ENCODE results near the gene SMAD5. TPM values are rescaled to one million over a fixed set of nuclear protein-coding genes. Genes with fewer than 3 reads are reported as not detected.

SMAD5 gene
- total and polyA plus RNA-seq, 12 donors = 6.4 to 76.6 (median 46.2) TPM

- WGBS, 4 donors = 82 to 95% (median 85%) methylated on average over 6 to 7 of the region's 7 CpGs
- H3K27ac ChIP-seq = no peak overlapping the region
- TF ChIP-seq CTCF (IDR thresholded peaks at IDR 0.05) (no peak), POLR2A (IDR thresholded peaks at IDR 0.05) (no peak)
- intact Hi-C loops (cut with DNase I) = loop anchor here in 1 of 2 donors (10.0 kb wide), 1 partner anchor 323 kb away; no protein-coding TSS in a partner anchor
- DNase-seq = no peak
- H3K4me1 ChIP-seq (replicated peaks in 1 of 2) = no peaks in the 10 kb centered on the region
- no peak overlapping the region for H3K4me3 ChIP-seq
- peaks cover 0 to 4% (median 0%) of the 10 kb centered on the region in 3 donors for H3K9me3 ChIP-seq (replicated peaks in 1 of 3)
- peaks cover 3% of the 10 kb centered on the region for H3K27me3 ChIP-seq
- no peaks in the 10 kb centered on the region for H3K36me3 ChIP-seq (replicated peaks in 1 of 2)
These were observed 75.0 kb downstream of the SMAD5 start for GRCh38 chr5:136207631-136208030.

- peaks cover 13% of the 10 kb centered on the region for H3K27me3 ChIP-seq
- no peaks in the 10 kb centered on the region for H3K4me1 ChIP-seq (replicated peaks in 1 of 2)
- intact Hi-C loops (cut with DNase I) = loop anchor here in 1 of 2 donors (10.0 kb wide), 1 partner anchor 324 kb away; no protein-coding TSS in a partner anchor
- whole genome bisulfite sequencing, 4 donors = 65 to 74% (median 69%) methylated on average over 3 of the region's 3 CpGs
- no peak overlapping the region for H3K4me3 ChIP-seq
- no peak overlapping the region for H3K27ac ChIP-seq
- H3K9me3 ChIP-seq (replicated peaks in 1 of 3) = peaks cover 0 to 4% (median 0%) of the 10 kb centered on the region in 3 donors
- H3K36me3 ChIP-seq (replicated peaks in 1 of 2) = no peaks in the 10 kb centered on the region
- no peak for DNase-seq
- no peak for TF ChIP-seq POLR2A (IDR thresholded peaks at IDR 0.05)
- TF ChIP-seq CTCF (IDR thresholded peaks at IDR 0.05) = no peak
These were observed 76.3 kb downstream of the SMAD5 start for GRCh38 chr5:136208916-136209315.

- H3K27ac ChIP-seq = no peak overlapping the region
- no peak overlapping the region for H3K4me3 ChIP-seq
- TF ChIP-seq POLR2A (IDR thresholded peaks at IDR 0.05) (no peak), CTCF (IDR thresholded peaks at IDR 0.05) (no peak)
- WGBS, 4 donors = 77 to 96% (median 89%) methylated on average over 9 to 14 of the region's 14 CpGs
- H3K27me3 ChIP-seq = peaks cover 13% of the 10 kb centered on the region
- H3K9me3 ChIP-seq (replicated peaks in 1 of 3) = peaks cover 0 to 4% (median 0%) of the 10 kb centered on the region in 3 donors
- no peaks in the 10 kb centered on the region for H3K36me3 ChIP-seq (replicated peaks in 1 of 2)
- intact Hi-C loops (cut with DNase I) = loop anchor here in 1 of 2 donors (10.0 kb wide), 1 partner anchor 325 kb away; no protein-coding TSS in a partner anchor
- no peaks in the 10 kb centered on the region for H3K4me1 ChIP-seq (replicated peaks in 1 of 2)
- no peak for DNase-seq
These were observed 76.8 kb downstream of the SMAD5 start for GRCh38 chr5:136209346-136209910.

GRCh38 chr5:136210259-136210658 is 77.6 kb downstream of the SMAD5 start:
- Histone ChIP-seq H3K27me3 (peaks cover 13% of the 10 kb centered on the region), H3K27ac (no peak overlapping the region), H3K4me3 (no peak overlapping the region), H3K36me3 (replicated peaks in 1 of 2) (no peaks in the 10 kb centered on the region), H3K9me3 (replicated peaks in 1 of 3) (peaks cover 0 to 2% (median 0%) of the 10 kb centered on the region in 3 donors), H3K4me1 (replicated peaks in 1 of 2) (no peaks in the 10 kb centered on the region)
- no peak for TF ChIP-seq POLR2A (IDR thresholded peaks at IDR 0.05)
- no peak for DNase-seq
- intact Hi-C loops (cut with DNase I) = loop anchor here (5.0 to 10.0 kb wide), 3 partner anchors 265 to 323 kb away; no protein-coding TSS in a partner anchor
- 66 to 84% (median 75%) methylated on average over 2 to 4 of the region's 4 CpGs for WGBS, 4 donors
